Smooth muscle cell of the coronary artery (primary cell): ENCODE results near the gene KCTD20. TPM values are rescaled to one million over a fixed set of nuclear protein-coding genes. Genes with fewer than 3 reads are reported as not detected.

ENCODE experiments used
- total RNA-seq: library from RNA; depleted of rRNA; stranded (reverse); fragments of >200 nt; gene quantifications from 2 replicates; pipeline ENCODE4 v1.2.3, GENCODE V29; 2014; ENCODE audit warnings: low replicate concordance

KCTD20 gene
- 64.6 and 84.5 TPM in 2 replicates for total RNA-seq

GRCh38 chr6:36442671-36443470 lies at the start of gene KCTD20, which contains the start of gene PXT1:
TSS of gene KCTD20 (plus strand) at chr6:36443000. CDS start at chr6:36470098, 27,098 bp downstream.
TSS of gene PXT1 (minus strand) at chr6:36442854. CDS start at chr6:36426082, 16,772 bp downstream.

Other genes starting within 250 kb of the KCTD20 start
- 9.2 and 12.5 TPM in 2 replicates for gene BRPF3, start 246.3 kb upstream of the KCTD20 start, total RNA-seq
- 0.15 TPM in 1 of 2 replicates, not detected in the other for gene PNPLA1, start 172.9 kb upstream of the KCTD20 start, total RNA-seq
- gene BNIP5, start 106.1 kb upstream of the KCTD20 start, total RNA-seq: not detected in 2 replicates
- gene ETV7, start 55.3 kb upstream of the KCTD20 start, total RNA-seq: 0.75 and 2.8 TPM in 2 replicates
- gene PXT1, start 146 bp upstream of the KCTD20 start, total RNA-seq: 0.08 and 0.12 TPM in 2 replicates
- gene STK38, start 104.5 kb downstream of the KCTD20 start, total RNA-seq: 11.9 and 16.0 TPM in 2 replicates
- gene SRSF3, start 151.4 kb downstream of the KCTD20 start, total RNA-seq: 116 and 166 TPM in 2 replicates
- gene CDKN1A, start 235.7 kb downstream of the KCTD20 start, total RNA-seq: 268 and 362 TPM in 2 replicates